HepG2 (cell line): ENCODE measurements around the gene MRNIP. TPM values are rescaled to one million over a fixed set of nuclear protein-coding genes. Genes with fewer than 3 reads are reported as not detected.

Experiments used
- CEBPB ChIP-seq: IDR thresholded peaks from 2 replicates; pipeline ENCODE4 v1.6.1; 2011; ENCODE audit warnings: low read depth, low read length, improper control_type of control experiment, borderline replicate concordance
- CHD4 ChIP-seq: fragments of 200-600 bp; sonication (generic); IDR thresholded peaks from 2 replicates; pipeline ENCODE4 v1.7.0; 2017; ENCODE audit warnings: mild to moderate bottlenecking, low read length, borderline replicate concordance
- GABPA ChIP-seq, 2 experiments: IDR thresholded peaks; 2 replicates each; pipeline ENCODE4 v1.6.1; 2011 to 2016; ENCODE audit warnings: low read depth in 2 of 2, low read length in 1 of 2, missing biosample characterization in 1 of 2, missing genetic modification characterization in 1 of 2
- HNRNPL ChIP-seq: fragments of 200-400 bp; formaldehyde crosslinking; IDR thresholded peaks from 2 replicates; pipeline ENCODE4 v1.6.1; 2017; ENCODE audit warnings: mild to moderate bottlenecking, low read depth, low read length
- IKZF1 ChIP-seq: fragments of 450-650 bp; IDR thresholded peaks from 2 replicates; pipeline ENCODE4 v1.7.1; 2016
- KLF9 ChIP-seq: IDR thresholded peaks from 2 replicates; pipeline ENCODE4 v1.6.1; 2016; ENCODE audit warnings: low read depth
- MED1 ChIP-seq: sonication (generic); formaldehyde crosslinking; IDR thresholded peaks from 2 replicates; pipeline ENCODE4 v1.4.0; 2020; ENCODE audit warnings: missing genetic modification reagents
- NFE2L1 ChIP-seq: sonication (generic); formaldehyde crosslinking; IDR thresholded peaks from 2 replicates; pipeline ENCODE4 v1.4.0; 2020; ENCODE audit warnings: missing genetic modification reagents, mild to moderate bottlenecking, borderline replicate concordance
- NR2F1 ChIP-seq, 2 experiments: fragments of 450-650 bp in 1 of 2; formaldehyde crosslinking in 1 of 2; IDR thresholded peaks; 2 replicates each; pipeline versions ENCODE4 v1.5.0 to v1.6.1; 2016 to 2020; ENCODE audit warnings: mild to moderate bottlenecking in 1 of 2, missing compliant biosample characterization in 1 of 2, missing genetic modification reagents in 1 of 2, moderate library complexity in 1 of 2
- PHF20 ChIP-seq: sonication (generic); formaldehyde crosslinking; IDR thresholded peaks from 2 replicates; pipeline ENCODE4 v1.5.0; 2020; ENCODE audit warnings: mild to moderate bottlenecking, missing genetic modification reagents
- RARG ChIP-seq: sonication (generic); formaldehyde crosslinking; IDR thresholded peaks from 2 replicates; pipeline ENCODE4 v1.4.0; 2020; ENCODE audit warnings: low read depth, mild to moderate bottlenecking, missing genetic modification reagents
- RBFOX2 ChIP-seq: fragments of 200-400 bp; formaldehyde crosslinking; IDR thresholded peaks from 2 replicates; pipeline ENCODE4 v1.6.1; 2017; ENCODE audit warnings: low read depth, mild to moderate bottlenecking, low read length
- RBM22 ChIP-seq: fragments of 200-400 bp; formaldehyde crosslinking; optimal IDR thresholded peaks from 2 replicates; pipeline ENCODE3; 2017; ENCODE audit warnings: mild to moderate bottlenecking, low read length, moderate library complexity
- TFDP1 ChIP-seq: IDR thresholded peaks from 2 replicates; pipeline ENCODE4 v1.6.1; 2016; ENCODE audit warnings: missing compliant biosample characterization, missing genetic modification reagents, borderline replicate concordance
- TMF1 ChIP-seq: sonication (generic); formaldehyde crosslinking; IDR thresholded peaks from 2 replicates; pipeline ENCODE4 v1.8.1; 2022; ENCODE audit warnings: low read depth, missing genetic modification reagents
- ZNF205 ChIP-seq: IDR thresholded peaks from 2 replicates; pipeline ENCODE4 v1.6.1; 2018; ENCODE audit warnings: missing biosample characterization, missing genetic modification reagents
- ZNF44 ChIP-seq: sonication (generic); formaldehyde crosslinking; IDR thresholded peaks from 2 replicates; pipeline ENCODE4 v1.5.1; 2020; ENCODE audit warnings: mild to moderate bottlenecking, missing genetic modification reagents
- ZNF451 ChIP-seq: sonication (generic); formaldehyde crosslinking; IDR thresholded peaks from 2 replicates; pipeline ENCODE4 v1.5.0; 2020; ENCODE audit warnings: mild to moderate bottlenecking, missing genetic modification reagents
- ZNF850 ChIP-seq: sonication (generic); formaldehyde crosslinking; conservative IDR thresholded peaks from 2 replicates; pipeline ENCODE4 v1.9.0; 2021; ENCODE audit warnings: mild to moderate bottlenecking, missing genetic modification reagents
- ZSCAN21 ChIP-seq: sonication (generic); formaldehyde crosslinking; IDR thresholded peaks from 2 replicates; pipeline ENCODE4 v1.8.0; 2022; ENCODE audit warnings: mild to moderate bottlenecking, missing genetic modification reagents, moderate library complexity, borderline replicate concordance
- polyA plus RNA-seq, 8 experiments: library from polyadenylated mRNA; depleted of rRNA in 3 of 8; stranded (reverse) in 7 of 8; unstranded in 1 of 8; fragments of >200 nt; fragmentation: Illumina TruSeq in 4 of 8; extraction: Trizol in 4 of 8; gene quantifications; 2 replicates each; pipeline versions ENCODE4 v1.2.1 to v1.2.3, GENCODE V29; 2011 to 2016; ENCODE audit warnings: low read depth in 4 of 8, missing spikeins in 1 of 8, mixed read lengths in 1 of 8; ENCODE audit not compliant: insufficient read depth in 1 of 8
- total RNA-seq, 5 experiments: library from RNA; depleted of rRNA; stranded (reverse); fragments of >200 nt; fragmentation: Illumina TruSeq; extraction: Trizol; gene quantifications; 2 replicates each; pipeline ENCODE4 v1.2.3, GENCODE V29; 2016; ENCODE audit warnings: low read depth in 1 of 5
- TF ChIP-seq, protein P1 (sequence below): sonication (generic); formaldehyde crosslinking; IDR thresholded peaks from 2 replicates; pipeline ENCODE4 v1.5.0; 2020; ENCODE audit warnings: mild to moderate bottlenecking, missing genetic modification reagents, borderline replicate concordance

Gene MRNIP
- total and polyA plus RNA-seq, 2 of the 13 experiments (the other 11 are each of a cell fraction or from before 2014, with no cell fraction given) = 15.5 to 34.1 TPM

- TF ChIP-seq, protein P1, sequence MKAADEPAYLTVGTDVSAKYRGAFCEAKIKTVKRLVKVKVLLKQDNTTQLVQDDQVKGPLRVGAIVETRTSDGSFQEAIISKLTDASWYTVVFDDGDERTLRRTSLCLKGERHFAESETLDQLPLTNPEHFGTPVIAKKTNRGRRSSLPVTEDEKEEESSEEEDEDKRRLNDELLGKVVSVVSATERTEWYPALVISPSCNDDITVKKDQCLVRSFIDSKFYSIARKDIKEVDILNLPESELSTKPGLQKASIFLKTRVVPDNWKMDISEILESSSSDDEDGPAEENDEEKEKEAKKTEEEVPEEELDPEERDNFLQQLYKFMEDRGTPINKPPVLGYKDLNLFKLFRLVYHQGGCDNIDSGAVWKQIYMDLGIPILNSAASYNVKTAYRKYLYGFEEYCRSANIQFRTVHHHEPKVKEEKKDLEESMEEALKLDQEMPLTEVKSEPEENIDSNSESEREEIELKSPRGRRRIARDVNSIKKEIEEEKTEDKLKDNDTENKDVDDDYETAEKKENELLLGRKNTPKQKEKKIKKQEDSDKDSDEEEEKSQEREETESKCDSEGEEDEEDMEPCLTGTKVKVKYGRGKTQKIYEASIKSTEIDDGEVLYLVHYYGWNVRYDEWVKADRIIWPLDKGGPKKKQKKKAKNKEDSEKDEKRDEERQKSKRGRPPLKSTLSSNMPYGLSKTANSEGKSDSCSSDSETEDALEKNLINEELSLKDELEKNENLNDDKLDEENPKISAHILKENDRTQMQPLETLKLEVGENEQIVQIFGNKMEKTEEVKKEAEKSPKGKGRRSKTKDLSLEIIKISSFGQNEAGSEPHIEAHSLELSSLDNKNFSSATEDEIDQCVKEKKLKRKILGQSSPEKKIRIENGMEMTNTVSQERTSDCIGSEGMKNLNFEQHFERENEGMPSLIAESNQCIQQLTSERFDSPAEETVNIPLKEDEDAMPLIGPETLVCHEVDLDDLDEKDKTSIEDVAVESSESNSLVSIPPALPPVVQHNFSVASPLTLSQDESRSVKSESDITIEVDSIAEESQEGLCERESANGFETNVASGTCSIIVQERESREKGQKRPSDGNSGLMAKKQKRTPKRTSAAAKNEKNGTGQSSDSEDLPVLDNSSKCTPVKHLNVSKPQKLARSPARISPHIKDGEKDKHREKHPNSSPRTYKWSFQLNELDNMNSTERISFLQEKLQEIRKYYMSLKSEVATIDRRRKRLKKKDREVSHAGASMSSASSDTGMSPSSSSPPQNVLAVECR = no peak
- TF ChIP-seq RBM22 = peak; percentile 90
- TF ChIP-seq ZNF44 (CRISPR knock-in tag) = no peak
- TF ChIP-seq PHF20 (CRISPR knock-in tag) = no peak
- no peak for TF ChIP-seq NFE2L1 (CRISPR knock-in tag)
- peak; percentile 91 for TF ChIP-seq RBFOX2
- TF ChIP-seq ZSCAN21 (CRISPR knock-in tag) = no peak
- no peak for TF ChIP-seq ZNF205 (CRISPR knock-in tag)
- no peak for TF ChIP-seq ZNF451 (CRISPR knock-in tag)
- no peak for TF ChIP-seq CHD4
- 0 out of 2 replicates have a peak, but pooled peaks have one; percentile 26 for TF ChIP-seq HNRNPL
- no peak for TF ChIP-seq IKZF1
- TF ChIP-seq MED1 (CRISPR knock-in tag) = no peak
- no peak for TF ChIP-seq NR2F1 (CRISPR knock-in tag; IDR thresholded peaks at IDR 0.05)
- no peak for TF ChIP-seq ZNF850
- TF ChIP-seq GABPA (IDR thresholded peaks at IDR 0.05; ENCODE audit: low read depth, low read length) = no peak
- TF ChIP-seq GABPA (CRISPR knock-in tag; IDR thresholded peaks at IDR 0.05; ENCODE audit: low read depth) = no peak
- TF ChIP-seq KLF9 = no peak
- no peak for TF ChIP-seq TMF1 (CRISPR knock-in tag)
- TF ChIP-seq RARG = no peak
- TF ChIP-seq CEBPB = no peak
- no peak for TF ChIP-seq TFDP1
Measured at GRCh38 chr5:179832039-179832745, 26.4 kb downstream of the MRNIP start (continued).
